Kidney (tissue), 14 donors: Measurements from ENCODE around the gene TUSC7. TPM values are rescaled to one million over a fixed set of nuclear protein-coding genes. Genes with fewer than 3 reads are reported as not detected.

Experiments
- DNase-seq, 5 donors: peaks; one replicate each; pipeline ENCODE4 v3.0.0-alpha.2; 2013 to 2020
- FAIRE-seq: peaks from 2 replicates; lab custom pipeline; 2012; peaks lifted over from hg19 to GRCh38; lab: Jason Lieb, UNC
- H3K27ac ChIP-seq, 2 donors: one replicate each; pipeline ENCODE4 v1.7.0; 2013; ENCODE audit warnings: low read depth in 2 of 2, low read length in 2 of 2, inconsistent platforms in 1 of 2
- H3K27me3 ChIP-seq: one replicate; pipeline ENCODE4 v1.7.1; 2013; ENCODE audit warnings: low read length, inconsistent platforms; ENCODE audit not compliant: control insufficient read depth, insufficient read depth
- H3K36me3 ChIP-seq, 3 donors: one replicate each; pipeline versions ENCODE4 v1.7.0 to v1.7.1; 2013; ENCODE audit warnings: low read length in 3 of 3, control low read depth in 1 of 3, inconsistent platforms in 1 of 3; ENCODE audit not compliant: insufficient read depth in 3 of 3, control insufficient read depth in 2 of 3
- H3K4me1 ChIP-seq, 3 donors: one replicate each; pipeline versions ENCODE4 v1.7.0 to v1.7.1; 2013; ENCODE audit warnings: low read length in 3 of 3, inconsistent platforms in 1 of 3, low read depth in 1 of 3; ENCODE audit not compliant: control insufficient read depth in 2 of 3, insufficient read depth in 2 of 3
- H3K4me3 ChIP-seq, 3 donors: one replicate each; pipeline versions ENCODE4 v1.7.0 to v1.8.1; 2013; ENCODE audit warnings: low read length in 3 of 3, control low read depth in 1 of 3, inconsistent platforms in 1 of 3
- H3K9ac ChIP-seq, 3 donors: one replicate each; pipeline versions ENCODE4 v1.7.0 to v1.7.1; 2013; ENCODE audit warnings: low read length in 3 of 3, control low read depth in 1 of 3, inconsistent platforms in 1 of 3
- H3K9me3 ChIP-seq, 3 donors: one replicate each; pipeline versions ENCODE4 v1.7.0 to v1.7.1; 2013; ENCODE audit warnings: low read length in 3 of 3, control low read depth in 1 of 3, inconsistent platforms in 1 of 3; ENCODE audit not compliant: control insufficient read depth in 2 of 3, insufficient read depth in 1 of 3
- CTCF ChIP-seq: IDR thresholded peaks from 3 replicates; pipeline ENCODE4 v1.5.1; 2012; ENCODE audit warnings: mild to moderate bottlenecking, moderate library complexity, borderline replicate concordance; ENCODE audit not compliant: insufficient read depth; ENCODE audit errors: extremely low read depth
- intact Hi-C: fragments of 100-400 bp; cut with DNase I; formaldehyde crosslinking; loops from one replicate; pipeline ENCODE4 v1.11.1; 2022
- polyA plus RNA-seq: library from polyadenylated mRNA; stranded (reverse); fragments of 350-450 nt; fragmentation: Illumina TruSeq; extraction: RNeasy Lipid Tissue Mini Kit (QIAGEN cat#74804); gene quantifications from one replicate; pipeline ENCODE4 v1.2.3, GENCODE V29; 2014; ENCODE audit warnings: low read depth, low replicate concordance; ENCODE audit not compliant: insufficient read depth
- total RNA-seq: library from RNA; stranded (reverse); fragmentation: NEBNext Ultra II Directional; extraction: Animal tissue kit (Norgen Biotek cat#: 25700); gene quantifications from one replicate; pipeline ENCODE4 v1.2.1, GENCODE V29; 2021
- donor health status: control.
- donor health status: control.
- donor health status: control.
- donor health status: control.
- donor health status: control.
- donor health status: DM: yes; HTN: yes; CAD: no.
- donor health status: Normal renal cell carcinoma (clear cell type).

Gene TUSC7
- total and polyA plus RNA-seq, 2 donors from 2014 or later, result not detected

- no peak overlapping the region for H3K4me3 ChIP-seq
- H3K9ac ChIP-seq, result no peak overlapping the region
- H3K27me3 ChIP-seq, result no peaks in the 10 kb centered on the region
- H3K36me3 ChIP-seq, result no peaks in the 10 kb centered on the region
- no peak for TF ChIP-seq CTCF
- no peaks in the 10 kb centered on the region for H3K9me3 ChIP-seq
- intact Hi-C loops, result no loop called here
- FAIRE-seq (no peak), DNase-seq (no peak)
- H3K27ac ChIP-seq, result no peak overlapping the region
- no peaks in the 10 kb centered on the region for H3K4me1 ChIP-seq
Observed at GRCh38 chr3:116707531-116707930, 2.0 kb upstream of the TUSC7 start.

GRCh38 chr3:116716490-116716889 lies 6.9 kb downstream of the TUSC7 start:
- Histone ChIP-seq H3K4me3 (no peak overlapping the region), H3K36me3 (no peaks in the 10 kb centered on the region), H3K9ac (no peak overlapping the region), H3K4me1 (no peaks in the 10 kb centered on the region), H3K9me3 (no peaks in the 10 kb centered on the region), H3K27ac (no peak overlapping the region), H3K27me3 (no peaks in the 10 kb centered on the region)
- FAIRE-seq (no peak), DNase-seq (peak in 2 of 5 donors; percentile 1 to 13)
- TF ChIP-seq CTCF, result no peak
- intact Hi-C loops, result no loop called here

GRCh38 chr3:116717566-116717965 lies 8.0 kb downstream of the TUSC7 start:
- no peaks in the 10 kb centered on the region for H3K9me3 ChIP-seq
- DNase-seq (no peak), FAIRE-seq (no peak)
- H3K4me3 ChIP-seq, result no peak overlapping the region
- H3K4me1 ChIP-seq, result no peaks in the 10 kb centered on the region
- intact Hi-C loops, result no loop called here
- no peak overlapping the region for H3K27ac ChIP-seq
- TF ChIP-seq CTCF, result no peak
- no peak overlapping the region for H3K9ac ChIP-seq
- no peaks in the 10 kb centered on the region for H3K27me3 ChIP-seq
- H3K36me3 ChIP-seq, result no peaks in the 10 kb centered on the region

GRCh38 chr3:116728454-116728853 lies 18.9 kb downstream of the TUSC7 start:
- H3K9me3 ChIP-seq, result no peaks in the 10 kb centered on the region
- H3K36me3 ChIP-seq, result no peaks in the 10 kb centered on the region
- H3K4me3 ChIP-seq, result no peak overlapping the region
- no peak overlapping the region for H3K27ac ChIP-seq
- DNase-seq, result no peak
- intact Hi-C loops, result no loop called here
- no peak overlapping the region for H3K9ac ChIP-seq
- TF ChIP-seq CTCF, result no peak
- no peak for FAIRE-seq
- no peaks in the 10 kb centered on the region for H3K27me3 ChIP-seq
- no peaks in the 10 kb centered on the region for H3K4me1 ChIP-seq
